H9 (cell line): ENCODE results near the gene CDH4. TPM values are rescaled to one million over a fixed set of nuclear protein-coding genes. Genes with fewer than 3 reads are reported as not detected.

Experiments used
- DNase-seq: peaks from one replicate; pipeline ENCODE4 v3.0.0-alpha.2; 2017
- H2AFZ ChIP-seq: one replicate; pipeline ENCODE4 v1.6.1; 2013; ENCODE audit warnings: mild to moderate bottlenecking, low read length, control low read depth, moderate library complexity
- H2AK5ac ChIP-seq: 2 replicates; pipeline ENCODE4 v1.6.1; 2013; ENCODE audit warnings: low read length, control low read depth, mixed read lengths; ENCODE audit not compliant: insufficient read length
- H2BK120ac ChIP-seq: one replicate; pipeline ENCODE4 v1.6.1; 2013; ENCODE audit warnings: low read depth, mild to moderate bottlenecking, low read length, control low read depth, inconsistent platforms; ENCODE audit not compliant: poor library complexity, severe bottlenecking
- H2BK12ac ChIP-seq: 2 replicates; pipeline ENCODE4 v1.6.1; 2013; ENCODE audit warnings: low read length, control low read depth, mixed read lengths, low read depth; ENCODE audit not compliant: insufficient read length
- H2BK15ac ChIP-seq: 2 replicates; pipeline ENCODE4 v1.6.1; 2013; ENCODE audit warnings: low read depth, low read length, control low read depth
- H2BK20ac ChIP-seq: one replicate; pipeline ENCODE4 v1.6.1; 2013; ENCODE audit warnings: low read depth, mild to moderate bottlenecking, low read length, control low read depth, inconsistent platforms; ENCODE audit not compliant: poor library complexity, severe bottlenecking
- H2BK5ac ChIP-seq: 2 replicates; pipeline ENCODE4 v1.6.1; 2013; ENCODE audit warnings: low read length, control low read depth, mixed read lengths; ENCODE audit not compliant: insufficient read length
- H3K14ac ChIP-seq: 2 replicates; pipeline ENCODE4 v1.6.1; 2013; ENCODE audit warnings: low read length, control low read depth; ENCODE audit not compliant: insufficient read depth
- H3K18ac ChIP-seq: 2 replicates; pipeline ENCODE4 v1.6.1; 2013; ENCODE audit warnings: low read depth, mild to moderate bottlenecking, mixed read lengths, low read length, control low read depth; ENCODE audit not compliant: insufficient read length
- H3K23ac ChIP-seq: 2 replicates; pipeline ENCODE4 v1.6.1; 2013; ENCODE audit warnings: low read length, control low read depth, mixed read lengths, low read depth; ENCODE audit not compliant: insufficient read length
- H3K23me2 ChIP-seq: 2 replicates; pipeline ENCODE4 v1.6.1; 2013; ENCODE audit warnings: low read depth, mild to moderate bottlenecking, mixed read lengths, low read length, control low read depth; ENCODE audit not compliant: insufficient read length, poor library complexity, severe bottlenecking
- H3K27ac ChIP-seq: 2 replicates; pipeline ENCODE4 v1.5.1; 2013; ENCODE audit warnings: low read length, control low read depth, mixed read lengths, low read depth; ENCODE audit not compliant: insufficient read length
- H3K27me3 ChIP-seq: 2 replicates; pipeline ENCODE4 v1.6.1; 2013; ENCODE audit warnings: low read length, control low read depth, inconsistent platforms; ENCODE audit not compliant: insufficient read depth
- H3K4ac ChIP-seq: 2 replicates; pipeline ENCODE4 v1.6.1; 2013; ENCODE audit warnings: low read depth, mild to moderate bottlenecking, control low read depth, inconsistent platforms, low read length, moderate library complexity
- H3K4me1 ChIP-seq: 2 replicates; pipeline ENCODE4 v1.6.1; 2013; ENCODE audit warnings: low read length, control low read depth, inconsistent platforms; ENCODE audit not compliant: insufficient read depth
- H3K4me2 ChIP-seq: 2 replicates; pipeline ENCODE4 v1.6.1; 2013; ENCODE audit warnings: low read length, control low read depth, mixed read lengths; ENCODE audit not compliant: insufficient read length, insufficient read depth
- H3K56ac ChIP-seq: 2 replicates; pipeline ENCODE4 v1.6.1; 2013; ENCODE audit warnings: low read depth, mild to moderate bottlenecking, mixed read lengths, low read length, control low read depth; ENCODE audit not compliant: insufficient read length
- H3K79me1 ChIP-seq: 2 replicates; pipeline ENCODE4 v1.6.1; 2013; ENCODE audit warnings: low read depth, mild to moderate bottlenecking, moderate library complexity, low read length, control low read depth, inconsistent platforms; ENCODE audit not compliant: insufficient read depth, poor library complexity, severe bottlenecking
- H3K79me2 ChIP-seq: 2 replicates; pipeline ENCODE4 v1.6.1; 2013; ENCODE audit warnings: low read length, control low read depth, inconsistent platforms; ENCODE audit not compliant: insufficient read depth
- H3K9ac ChIP-seq: 2 replicates; pipeline ENCODE4 v1.6.1; 2013; ENCODE audit warnings: low read length, control low read depth, mixed read lengths; ENCODE audit not compliant: insufficient read length; ENCODE audit errors: extremely low read depth
- H3K9me3 ChIP-seq: one replicate; pipeline ENCODE4 v1.6.1; 2013; ENCODE audit warnings: low read depth, low read length, inconsistent platforms; ENCODE audit not compliant: control insufficient read depth
- H3T11ph ChIP-seq: one replicate; pipeline ENCODE4 v1.6.1; 2013; ENCODE audit warnings: mild to moderate bottlenecking, low read length, control low read depth, inconsistent platforms
- H4K20me1 ChIP-seq: one replicate; pipeline ENCODE4 v1.6.1; 2013; ENCODE audit not compliant: control insufficient read depth, insufficient read length, insufficient read depth
- H4K5ac ChIP-seq: 2 replicates; pipeline ENCODE4 v1.6.1; 2013; ENCODE audit warnings: low read depth, mild to moderate bottlenecking, mixed read lengths, low read length, control low read depth; ENCODE audit not compliant: insufficient read length
- H4K8ac ChIP-seq: replicated peaks from 2 replicates; pipeline ENCODE4 v1.6.1; 2013; ENCODE audit warnings: low read length, control low read depth, mixed read lengths, low read depth; ENCODE audit not compliant: insufficient read length
- H4K91ac ChIP-seq: 2 replicates; pipeline ENCODE4 v1.6.1; 2013; ENCODE audit warnings: low read depth, mild to moderate bottlenecking, moderate library complexity, mixed read lengths, low read length, control low read depth; ENCODE audit not compliant: insufficient read length
- H3K27ac Mint-ChIP-seq, 3 experiments: 2 replicates in 2 of 3; 3 replicates in 1 of 3; pipeline ENCODE4 v1.8.0; 2020 to 2021; ENCODE audit warnings: mixed read lengths in 3 of 3, mild to moderate bottlenecking in 1 of 3, moderate library complexity in 1 of 3
- H3K27me3 Mint-ChIP-seq: 2 replicates; pipeline ENCODE4 v1.8.0; 2021; ENCODE audit warnings: low read depth, mild to moderate bottlenecking, moderate library complexity, mixed read lengths
- H3K36me3 Mint-ChIP-seq, 3 experiments: 2 replicates in 2 of 3; 3 replicates in 1 of 3; pipeline ENCODE4 v1.8.0; 2020 to 2021; ENCODE audit warnings: low read depth in 3 of 3, mixed read lengths in 3 of 3; ENCODE audit not compliant: insufficient read depth in 1 of 3
- H3K4me1 Mint-ChIP-seq, 2 experiments: 2 replicates each; pipeline ENCODE4 v1.8.0; 2020; ENCODE audit warnings: mixed read lengths in 2 of 2
- H3K4me3 Mint-ChIP-seq, 2 experiments: 2 replicates in 1 of 2; 3 replicates in 1 of 2; pipeline ENCODE4 v1.8.0; 2020 to 2021; ENCODE audit warnings: mild to moderate bottlenecking in 2 of 2, mixed read lengths in 2 of 2, moderate library complexity in 1 of 2
- H3K9me3 Mint-ChIP-seq, 2 experiments: 2 replicates in 1 of 2; 3 replicates in 1 of 2; pipeline ENCODE4 v1.8.0; 2020; ENCODE audit warnings: mild to moderate bottlenecking in 2 of 2, mixed read lengths in 2 of 2, moderate library complexity in 1 of 2
- WGBS: extraction: QIAGEN DNeasy Blood & Tissue Kit; methylation state at CpG from one replicate; pipeline ENCODE4 v1.1.7; 2013; ENCODE audit warnings: missing lambda C conversion rate, low lambda C conversion rate, mixed read lengths; ENCODE audit not compliant: insufficient read length; ENCODE audit errors: extremely low coverage; 5-methylcytosine and 5-hydroxymethylcytosine counted together
- total RNA-seq: library from RNA; stranded (reverse); gene quantifications from 2 replicates; pipeline ENCODE4 v1.2.1, GENCODE V29; 2021
- TF ChIP-seq, protein P1 (sequence below): fragments of 200-600 bp; sonication (generic); conservative IDR thresholded peaks from 3 replicates; pipeline ENCODE4 v1.8.0; 2021; ENCODE audit warnings: antibody characterized with exemption, mild to moderate bottlenecking

Gene CDH4
- total RNA-seq, 1 experiment from 2014 or later = 3.0 TPM

DNA sequence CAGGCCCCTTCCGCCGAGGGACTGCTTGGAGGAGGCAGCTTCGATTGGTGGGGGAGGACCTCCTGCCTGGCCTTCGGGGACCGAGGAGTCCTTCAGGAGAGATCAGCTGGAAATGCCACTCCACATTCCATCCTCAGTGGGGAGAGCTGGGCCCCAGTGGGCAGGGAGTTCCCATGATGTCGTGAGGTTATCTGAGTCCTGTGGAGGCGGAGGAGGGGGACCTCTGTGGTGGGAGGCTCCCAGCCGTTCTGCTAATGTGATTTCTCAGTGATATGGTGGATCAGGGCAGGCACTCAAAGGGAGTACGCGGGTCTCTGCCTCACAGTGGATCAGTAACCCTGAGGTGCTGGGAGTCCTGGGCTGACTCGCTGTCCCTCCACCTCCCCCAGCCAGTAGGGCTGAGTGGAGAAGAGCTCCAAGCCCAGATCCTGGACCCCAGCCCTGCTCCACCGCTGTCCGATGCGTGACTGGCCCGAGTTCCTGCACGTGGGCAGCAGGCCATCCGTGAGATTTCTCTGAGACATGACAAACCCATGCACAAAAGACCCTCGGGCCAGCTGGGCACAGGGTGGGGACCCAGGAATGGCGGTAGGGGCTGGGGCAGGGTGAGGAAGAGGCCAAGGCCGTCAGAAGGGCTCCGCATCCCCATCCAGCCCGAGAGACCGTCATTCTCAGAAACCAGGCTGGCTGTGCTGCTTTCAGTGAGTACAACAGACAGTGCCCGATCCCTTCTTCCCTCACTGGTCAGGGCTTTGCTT is 617.9 kb downstream of the CDH4 start:
- H3T11ph ChIP-seq = no peak overlapping the region
- H2BK5ac ChIP-seq = no peak overlapping the region
- H3K56ac ChIP-seq = no peak overlapping the region
- Mint-ChIP-seq H3K36me3 (peaks cover 0 to 8% (median 5%) of the 10 kb centered on the region in 3 experiments; a peak in 4 of 7 replicates), H3K27me3 (peaks cover 51% of the 10 kb centered on the region), H3K9me3 (peaks cover 12 to 15% of the 10 kb centered on the region in 2 experiments), H3K27ac (no peak overlapping the region; a peak in 1 of 7 replicates), H3K4me1 (no peaks in the 10 kb centered on the region), H3K4me3 (no peak overlapping the region)
- H3K27me3 ChIP-seq = peaks cover 2% of the 10 kb centered on the region; the same call in 1 of the 2 replicates
- H4K91ac ChIP-seq = no peak overlapping the region
- H3K4me1 ChIP-seq = no peaks in the 10 kb centered on the region
- no peak for DNase-seq
- WGBS = no CpG with 5 or more reads among the region's 24 CpGs
- H3K23me2 ChIP-seq = no peaks in the 10 kb centered on the region
- TF ChIP-seq, protein P1, sequence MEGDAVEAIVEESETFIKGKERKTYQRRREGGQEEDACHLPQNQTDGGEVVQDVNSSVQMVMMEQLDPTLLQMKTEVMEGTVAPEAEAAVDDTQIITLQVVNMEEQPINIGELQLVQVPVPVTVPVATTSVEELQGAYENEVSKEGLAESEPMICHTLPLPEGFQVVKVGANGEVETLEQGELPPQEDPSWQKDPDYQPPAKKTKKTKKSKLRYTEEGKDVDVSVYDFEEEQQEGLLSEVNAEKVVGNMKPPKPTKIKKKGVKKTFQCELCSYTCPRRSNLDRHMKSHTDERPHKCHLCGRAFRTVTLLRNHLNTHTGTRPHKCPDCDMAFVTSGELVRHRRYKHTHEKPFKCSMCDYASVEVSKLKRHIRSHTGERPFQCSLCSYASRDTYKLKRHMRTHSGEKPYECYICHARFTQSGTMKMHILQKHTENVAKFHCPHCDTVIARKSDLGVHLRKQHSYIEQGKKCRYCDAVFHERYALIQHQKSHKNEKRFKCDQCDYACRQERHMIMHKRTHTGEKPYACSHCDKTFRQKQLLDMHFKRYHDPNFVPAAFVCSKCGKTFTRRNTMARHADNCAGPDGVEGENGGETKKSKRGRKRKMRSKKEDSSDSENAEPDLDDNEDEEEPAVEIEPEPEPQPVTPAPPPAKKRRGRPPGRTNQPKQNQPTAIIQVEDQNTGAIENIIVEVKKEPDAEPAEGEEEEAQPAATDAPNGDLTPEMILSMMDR = no peak
- H3K4ac ChIP-seq = no peak overlapping the region
- H2BK15ac ChIP-seq = no peak overlapping the region
- no peak overlapping the region for H4K5ac ChIP-seq
- no peaks in the 10 kb centered on the region for H3K9me3 ChIP-seq
- no peak overlapping the region for H3K18ac ChIP-seq
- H4K8ac ChIP-seq = no peak overlapping the region
- H3K4me2 ChIP-seq = no peak overlapping the region
- H3K23ac ChIP-seq = no peak overlapping the region
- H3K14ac ChIP-seq = no peak overlapping the region
- H4K20me1 ChIP-seq = no peaks in the 10 kb centered on the region
- H3K79me1 ChIP-seq = no peaks in the 10 kb centered on the region
- no peak overlapping the region for H2BK12ac ChIP-seq
- no peak overlapping the region for H3K27ac ChIP-seq
- H2BK20ac ChIP-seq = no peak overlapping the region
- H3K79me2 ChIP-seq = no peaks in the 10 kb centered on the region
- no peak overlapping the region for H2AFZ ChIP-seq
- H3K9ac ChIP-seq = no peak overlapping the region
- H2BK120ac ChIP-seq = no peak overlapping the region
- H2AK5ac ChIP-seq = no peak overlapping the region
